HK-2 (cell line): ENCODE measurements around the gene KPTN.

Experiments used
- DNase-seq: peaks from one replicate; pipeline ENCODE4 v3.0.0-alpha.2; 2018; ENCODE audit not compliant: unreplicated experiment

Gene KPTN

GRCh38 chr19:47509170-47509847, 25.3 kb upstream of the KPTN start:
- DNase-seq = no peak

DNA sequence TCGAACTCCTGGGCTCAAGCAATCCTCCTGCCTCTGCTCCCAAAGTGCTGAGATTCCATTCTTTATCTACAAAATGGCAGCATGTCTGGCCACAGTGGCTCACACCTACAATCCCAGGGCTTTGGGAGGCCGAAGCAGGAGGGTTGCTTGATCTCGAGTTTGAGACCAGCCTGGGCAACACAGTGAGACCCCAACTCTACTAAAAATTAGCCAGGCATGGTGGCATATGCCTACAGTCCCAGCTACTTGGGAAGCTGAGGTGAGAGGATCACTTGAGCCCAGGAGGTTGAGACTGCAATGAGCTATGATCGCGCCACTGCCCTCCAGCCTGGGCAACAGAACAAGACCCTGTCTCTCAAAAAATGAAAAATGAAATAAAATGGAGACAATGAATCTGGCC, 24.7 kb upstream of the KPTN start:
- DNase-seq = no peak

DNA sequence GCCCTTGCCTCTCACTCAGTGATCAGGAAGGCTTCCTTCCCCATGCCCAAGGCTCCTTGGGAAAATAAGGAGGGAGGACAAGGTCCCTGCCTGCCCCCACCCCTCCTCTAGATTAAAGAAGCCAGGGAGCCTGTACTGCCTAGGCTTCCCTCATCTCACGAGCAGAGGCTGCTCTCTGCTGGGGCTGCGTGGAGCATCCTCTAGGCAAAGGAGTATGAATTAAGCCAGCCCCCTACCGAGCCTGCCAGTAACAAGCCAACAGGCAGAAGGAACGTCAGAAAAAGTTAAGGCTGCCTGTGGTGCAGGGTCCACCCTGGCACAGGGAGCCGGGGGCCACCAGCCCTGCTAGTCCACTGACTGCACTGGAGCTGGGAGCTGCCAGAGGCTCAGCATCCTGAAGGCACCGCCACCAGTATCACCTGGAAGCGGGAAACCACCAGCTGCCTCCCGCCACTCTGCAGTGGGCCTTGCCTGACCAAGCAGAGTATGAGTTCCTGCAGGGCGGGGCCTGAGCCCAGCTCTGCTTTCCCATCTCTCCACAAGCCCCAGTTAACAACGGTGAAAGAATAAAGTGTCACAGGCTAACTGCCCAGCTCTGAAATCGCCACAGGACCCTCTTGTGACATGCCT, 24.0 kb upstream of the KPTN start:
- no peak for DNase-seq

GRCh38 chr19:47507012-47507411, 23.0 kb upstream of the KPTN start:
- DNase-seq = no peak

GRCh38 chr19:47506459-47506858, 22.4 kb upstream of the KPTN start:
- DNase-seq = no peak

- DNase-seq = no peak
Measured at GRCh38 chr19:47505506-47505905, 21.5 kb upstream of the KPTN start.

GRCh38 chr19:47503826-47504150, 19.8 kb upstream of the KPTN start:
- DNase-seq = no peak

GRCh38 chr19:47503130-47503825, 19.3 kb upstream of the KPTN start:
- no peak for DNase-seq

GRCh38 chr19:47499863-47500830, 16.1 kb upstream of the KPTN start:
- DNase-seq = no peak

GRCh38 chr19:47499371-47499770, 15.4 kb upstream of the KPTN start:
- DNase-seq = no peak

- no peak for DNase-seq
Measured at GRCh38 chr19:47498561-47498960, 14.5 kb upstream of the KPTN start.

DNA sequence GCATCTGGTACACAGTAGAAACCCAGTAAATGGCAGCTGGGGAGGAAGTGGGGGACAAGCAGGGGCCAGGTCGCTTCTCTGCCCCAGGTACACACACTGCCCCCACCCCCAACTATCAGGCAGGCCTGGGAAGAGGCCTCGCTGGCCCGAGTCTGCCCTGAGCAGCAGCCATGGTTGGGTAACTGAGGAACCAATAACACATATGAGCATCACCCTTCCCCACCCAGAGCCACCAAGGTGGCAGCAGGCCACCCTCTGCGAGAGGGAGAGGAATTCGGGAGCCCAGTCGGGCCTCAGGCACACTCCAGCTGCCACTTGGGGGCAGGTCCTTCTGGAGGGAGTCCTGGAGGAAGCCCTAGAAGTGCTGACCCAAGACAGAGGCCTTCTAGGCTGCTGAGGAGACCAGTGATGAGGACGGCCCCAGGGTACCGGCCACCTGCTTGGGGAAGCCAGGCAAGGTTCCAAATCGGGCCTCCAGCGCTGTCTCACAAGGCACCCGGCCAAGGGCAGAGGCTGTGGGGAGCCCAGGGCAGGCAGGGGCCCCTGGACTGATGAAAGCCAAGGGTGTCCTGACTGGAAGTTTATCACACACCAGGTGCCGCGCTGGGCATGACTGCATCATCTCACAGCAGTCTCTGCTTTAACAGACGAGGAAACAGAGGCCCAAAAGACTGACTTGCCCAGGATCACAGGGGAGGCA, 14.0 kb upstream of the KPTN start:
- no peak for DNase-seq

- DNase-seq = no peak
Measured at GRCh38 chr19:47497050-47497766, 13.2 kb upstream of the KPTN start.

GRCh38 chr19:47495478-47496372, 11.7 kb upstream of the KPTN start:
- no peak for DNase-seq

- no peak for DNase-seq
Measured at GRCh38 chr19:47494729-47495128, 10.7 kb upstream of the KPTN start.

DNA sequence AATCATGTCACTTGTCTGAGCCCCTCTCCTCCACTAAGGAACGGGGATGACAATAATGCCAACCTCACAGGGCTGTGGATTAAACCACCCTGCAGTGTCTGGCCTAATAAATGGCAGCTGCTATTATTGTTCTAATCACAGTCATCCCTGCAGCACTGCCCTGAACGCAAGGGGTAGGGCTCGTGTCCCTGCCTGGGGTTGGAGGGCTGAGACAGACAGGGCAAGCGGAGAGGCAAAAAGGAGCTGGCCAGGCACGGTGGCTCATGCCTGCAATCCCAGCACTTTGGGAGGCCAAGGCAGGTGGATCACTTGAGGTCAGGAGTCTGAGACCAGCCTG, 10.2 kb upstream of the KPTN start:
- no peak for DNase-seq

DNA sequence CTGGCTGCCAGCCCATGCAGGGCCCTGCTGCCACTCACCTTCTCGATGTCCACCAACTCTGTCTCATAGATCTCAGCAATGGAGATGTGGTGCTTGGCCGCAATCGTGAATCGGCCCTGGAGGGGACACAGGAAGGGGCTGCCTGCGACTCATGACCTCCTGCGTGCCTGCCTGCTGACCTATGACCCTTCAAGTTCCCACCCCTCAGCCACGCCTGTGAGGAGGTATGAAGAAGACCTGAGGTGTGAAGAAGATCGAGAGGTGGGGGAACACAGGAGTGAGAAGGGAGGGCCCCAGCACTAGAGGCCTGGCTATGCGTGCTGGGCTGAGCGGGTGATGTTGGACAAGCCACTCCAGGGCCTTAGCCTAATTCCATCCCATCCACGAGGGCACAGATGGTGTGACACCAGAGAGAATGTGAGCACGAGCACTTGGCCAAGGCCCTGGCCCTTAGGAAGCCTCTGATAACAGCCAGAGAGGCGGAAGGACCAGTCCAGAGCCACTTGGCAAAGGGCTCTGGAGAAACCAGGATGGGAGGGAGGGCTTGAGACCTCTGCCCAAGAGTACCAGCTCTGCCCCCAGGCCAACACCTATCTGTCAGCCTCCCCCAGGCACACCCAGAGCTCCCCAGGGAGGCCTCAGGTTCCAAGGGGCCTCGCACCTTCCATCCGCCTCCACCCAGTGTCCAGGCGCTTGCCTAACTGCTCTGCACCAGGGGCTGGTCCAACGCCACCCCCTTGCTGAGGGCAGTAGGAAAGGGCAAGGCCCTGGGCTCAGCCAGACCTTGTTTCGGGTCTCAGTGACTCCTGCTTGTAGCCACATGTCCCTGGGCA, 9.6 kb upstream of the KPTN start:
- DNase-seq = no peak

DNA sequence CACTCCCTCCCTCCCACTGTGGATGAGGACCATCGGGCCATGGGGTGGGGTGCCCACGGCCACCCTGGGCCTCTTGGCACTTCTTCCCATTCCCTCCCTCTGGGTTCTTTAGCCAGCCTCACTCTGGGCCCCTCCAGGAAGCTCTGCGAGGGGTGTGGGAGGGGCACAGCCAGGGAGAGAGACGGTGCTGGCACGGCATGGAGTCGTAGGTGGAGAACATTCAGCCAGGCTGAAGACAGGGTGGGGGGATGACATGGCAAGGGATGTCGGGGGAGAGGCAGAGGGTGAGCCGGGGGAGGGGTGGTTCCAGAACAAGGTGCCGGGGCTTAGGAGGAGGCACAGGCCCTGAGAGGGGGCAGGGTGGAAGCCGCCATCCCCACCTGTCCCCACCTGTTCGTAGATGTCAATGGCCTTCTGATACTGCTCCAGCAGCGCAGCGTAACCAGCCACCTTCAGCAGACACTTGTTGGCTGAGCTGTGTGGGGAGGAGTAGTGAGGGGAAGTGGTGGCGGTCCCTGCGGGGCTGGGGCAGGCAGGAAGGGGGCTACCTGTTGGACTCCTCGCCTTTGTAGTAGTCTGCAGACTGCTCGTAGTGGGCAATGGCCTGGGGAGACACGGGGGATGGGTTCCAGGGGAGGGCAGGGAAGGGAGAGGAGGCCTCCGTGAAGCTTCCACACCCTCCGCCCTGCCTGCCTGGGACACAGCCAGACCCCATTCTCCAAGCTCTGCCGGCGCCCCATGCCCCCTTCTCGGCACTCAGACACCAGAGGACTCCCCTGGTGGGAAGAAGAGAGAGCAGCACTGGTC, 8.8 kb upstream of the KPTN start:
- no peak for DNase-seq
